SK-N-SH (cell line): ENCODE data around the gene SPATA18. TPM values are rescaled to one million over a fixed set of nuclear protein-coding genes. Genes with fewer than 3 reads are reported as not detected.

Source experiments
- CTCF ChIA-PET: fragments of 300-600, 350-600 bp; formaldehyde crosslinking; extraction: SDS; loops from one replicate; lab custom pipeline; 2021; lab: Yijun Ruan, JAX
- POLR2A ChIA-PET: fragments of 350-600 bp; sonication (Branson Sonifier 250); formaldehyde crosslinking; extraction: SDS; loops from one replicate; lab custom pipeline; 2020; ENCODE audit warnings: antibody characterized with exemption, inconsistent platforms; lab: Yijun Ruan, JAX
- DNase-seq: peaks from one replicate; pipeline ENCODE4 v3.0.0; 2012
- H2AFZ ChIP-seq: fragments of 200-600 bp; sonication (generic); 2 replicates; pipeline ENCODE4 v1.8.1; 2016; ENCODE audit warnings: antibody characterized with exemption, mild to moderate bottlenecking, low read depth
- H3F3A ChIP-seq: fragments of 200-600 bp; sonication (generic); replicated peaks from 2 replicates; pipeline ENCODE3; 2016; ENCODE audit warnings: antibody characterized with exemption, mild to moderate bottlenecking; ENCODE audit not compliant: insufficient read depth
- H3K27ac ChIP-seq, 2 experiments: fragments of 200-500 bp in 1 of 2; fragments of 200-600 bp in 1 of 2; sonication (Bioruptor generic) in 1 of 2; sonication (generic), shearing (Covaris generic) in 1 of 2; 2 replicates each; pipeline versions ENCODE4 v1.5.1 to v1.6.1; 2014 to 2016; ENCODE audit warnings: low read depth in 2 of 2, inconsistent platforms in 1 of 2, low read length in 1 of 2, mild to moderate bottlenecking in 1 of 2, mixed read lengths in 1 of 2
- H3K27me3 ChIP-seq: fragments of 200-600 bp; sonication (generic), shearing (Covaris generic); 2 replicates; pipeline ENCODE4 v1.6.1; 2016; ENCODE audit warnings: mixed run types; ENCODE audit not compliant: insufficient read depth
- H3K36me3 ChIP-seq, 2 experiments: fragments of 200-500 bp in 1 of 2; fragments of 200-600 bp in 1 of 2; sonication (Bioruptor generic) in 1 of 2; sonication (generic) in 1 of 2; replicated peaks in 1 of 2; 2 replicates each; pipeline versions ENCODE3 to v1.5.1; 2014 to 2016; ENCODE audit warnings: low read length in 1 of 2, mild to moderate bottlenecking in 1 of 2; ENCODE audit not compliant: insufficient read depth in 2 of 2, control insufficient read depth in 1 of 2
- H3K4me1 ChIP-seq, 2 experiments: fragments of 200-500 bp in 1 of 2; fragments of 200-600 bp in 1 of 2; sonication (Bioruptor generic) in 1 of 2; sonication (generic), shearing (Covaris generic) in 1 of 2; 2 replicates each; pipeline versions ENCODE4 v1.5.1 to v1.6.1; 2014 to 2016; ENCODE audit warnings: low read depth in 1 of 2, low read length in 1 of 2, mixed run types in 1 of 2; ENCODE audit not compliant: insufficient read depth in 2 of 2, control insufficient read depth in 1 of 2
- H3K4me2 ChIP-seq: fragments of 200-600 bp; sonication (generic), shearing (Covaris generic); 2 replicates; pipeline ENCODE4 v1.6.1; 2017; ENCODE audit warnings: mixed run types
- H3K4me3 ChIP-seq, 2 experiments: fragments of 200-500 bp in 1 of 2; fragments of 200-600 bp in 1 of 2; sonication (Bioruptor generic) in 1 of 2; sonication (generic), shearing (Covaris generic) in 1 of 2; 2 replicates each; pipeline versions ENCODE4 v1.5.1 to v1.8.1; 2014 to 2016; ENCODE audit warnings: low read depth in 2 of 2, inconsistent platforms in 1 of 2, low read length in 1 of 2, mild to moderate bottlenecking in 1 of 2, mixed read lengths in 1 of 2, moderate library complexity in 1 of 2
- H3K79me2 ChIP-seq: fragments of 200-600 bp; sonication (generic); 2 replicates; pipeline ENCODE4 v1.8.1; 2017; ENCODE audit warnings: mild to moderate bottlenecking; ENCODE audit not compliant: insufficient read depth
- H3K9ac ChIP-seq: fragments of 200-600 bp; sonication (generic); 2 replicates; pipeline ENCODE4 v1.6.1; 2017; ENCODE audit warnings: mixed run types
- H3K9me2 ChIP-seq: fragments of 200-600 bp; sonication (generic); 2 replicates; pipeline ENCODE4 v1.6.1; 2017; ENCODE audit warnings: mixed run types
- H3K9me3 ChIP-seq: fragments of 200-600 bp; sonication (generic); 2 replicates; pipeline ENCODE4 v1.6.1; 2017; ENCODE audit warnings: mixed run types, mild to moderate bottlenecking, moderate library complexity
- H4K20me1 ChIP-seq: fragments of 200-600 bp; sonication (generic); 2 replicates; pipeline ENCODE4 v1.6.1; 2017; ENCODE audit warnings: mild to moderate bottlenecking, mixed run types; ENCODE audit not compliant: insufficient read depth
- CHD2 ChIP-seq: fragments of 150-350 bp; IDR thresholded peaks from 2 replicates; pipeline ENCODE4 v1.6.1; 2018; ENCODE audit warnings: low read length; ENCODE audit not compliant: partially characterized antibody
- CTCF ChIP-seq: fragments of 200-600 bp; sonication (generic); IDR thresholded peaks from 2 replicates; pipeline ENCODE4 v1.6.1; 2017; ENCODE audit warnings: antibody characterized with exemption, mild to moderate bottlenecking, moderate library complexity
- EP300 ChIP-seq, 2 experiments: IDR thresholded peaks; 2 replicates each; pipeline versions ENCODE4 v1.4.0 to v1.6.1; 2012; ENCODE audit warnings: borderline replicate concordance in 1 of 2, low read depth in 1 of 2, low read length in 1 of 2
- EZH2phosphoT487 ChIP-seq: fragments of 200-600 bp; sonication (generic); IDR thresholded peaks from 2 replicates; pipeline ENCODE4 v1.6.1; 2017; ENCODE audit warnings: low read depth, mixed run types, mild to moderate bottlenecking, antibody characterized with exemption, moderate library complexity, borderline replicate concordance
- FOXM1 ChIP-seq: IDR thresholded peaks from 2 replicates; pipeline ENCODE4 v1.4.0; 2012; ENCODE audit warnings: low read depth, mild to moderate bottlenecking
- MEF2A ChIP-seq: IDR thresholded peaks from 2 replicates; pipeline ENCODE4 v1.4.0; 2012; ENCODE audit warnings: low read depth, borderline replicate concordance
- NFIC ChIP-seq: IDR thresholded peaks from 2 replicates; pipeline ENCODE4 v1.4.0; 2012; ENCODE audit warnings: borderline replicate concordance
- RAD21 ChIP-seq: IDR thresholded peaks from 2 replicates; pipeline ENCODE4 v1.6.1; 2012; ENCODE audit warnings: mild to moderate bottlenecking, low read length
- RFX5 ChIP-seq: IDR thresholded peaks from 2 replicates; pipeline ENCODE4 v1.6.1; 2012; ENCODE audit warnings: mild to moderate bottlenecking, improper control_type of control experiment, low read length
- SMC3 ChIP-seq: IDR thresholded peaks from 2 replicates; pipeline ENCODE4 v1.6.1; 2012; ENCODE audit warnings: low read depth, low read length, improper control_type of control experiment
- TAF1 ChIP-seq: IDR thresholded peaks from 2 replicates; pipeline ENCODE4 v1.6.1; 2012; ENCODE audit warnings: low read depth, mild to moderate bottlenecking, low read length, moderate library complexity, borderline replicate concordance
- YY1 ChIP-seq: IDR thresholded peaks from 2 replicates; pipeline ENCODE4 v1.4.0; 2012; ENCODE audit warnings: low read depth, mild to moderate bottlenecking
- WGBS: methylation state at CpG from one replicate; pipeline ENCODE4 v1.1.6; 2017; ENCODE audit warnings: low lambda C conversion rate; 5-methylcytosine and 5-hydroxymethylcytosine counted together
- polyA plus RNA-seq, 3 experiments: library from polyadenylated mRNA; depleted of rRNA; stranded (reverse); fragments of >200 nt; gene quantifications; 2 replicates each; pipeline ENCODE4 v1.2.3, GENCODE V29; 2012

SPATA18 gene
- polyA plus RNA-seq, 1 of the 3 experiments (the other 2 are of a cell fraction), result 1.2 TPM

- CTCF ChIA-PET, result interaction anchor here (1.4 to 2.0 kb wide), 2 partner anchors 8 to 273 kb away, joined by 6 to 7 read pairs; no protein-coding TSS in a partner anchor
- no peak for DNase-seq
- Histone ChIP-seq H4K20me1 (no peaks in the 10 kb centered on the region), H3K36me3 (no peaks in the 10 kb centered on the region), H3K4me2 (no peak overlapping the region), H3K9ac (no peak overlapping the region), H2AFZ (no peak overlapping the region), H3K4me3 (no peak overlapping the region), H3K27me3 (no peaks in the 10 kb centered on the region), H3K9me3 (no peaks in the 10 kb centered on the region), H3F3A (peaks cover 13% of the 10 kb centered on the region), H3K27ac (no peak overlapping the region), H3K9me2 (no peaks in the 10 kb centered on the region), H3K4me1 (peaks cover 0 to 9% of the 10 kb centered on the region in 2 experiments; a peak in 2 of 4 replicates), H3K79me2 (no peaks in the 10 kb centered on the region)
- POLR2A ChIA-PET, result no interaction called here
- TF ChIP-seq FOXM1, result no peak
Measured at GRCh38 chr4:52102587-52102986, 51.5 kb downstream of the SPATA18 start.

GRCh38 chr4:52103319-52103718 is 52.2 kb downstream of the SPATA18 start:
- ChIA-PET CTCF (interaction anchor here (1.4 to 2.0 kb wide), 2 partner anchors 9 to 272 kb away, joined by 6 to 7 read pairs; no protein-coding TSS in a partner anchor), POLR2A (no interaction called here)
- no peaks in the 10 kb centered on the region for H3K79me2 ChIP-seq
- no peaks in the 10 kb centered on the region for H3K9me2 ChIP-seq
- peak; percentile 15 for DNase-seq
- peaks cover 0 to 9% of the 10 kb centered on the region in 2 experiments; a peak in 2 of 4 replicates for H3K4me1 ChIP-seq
- 75% methylated on average over 1 of the region's 1 CpG for WGBS
- no peak overlapping the region for H3K4me3 ChIP-seq
- no peak overlapping the region for H2AFZ ChIP-seq
- H4K20me1 ChIP-seq, result no peaks in the 10 kb centered on the region
- no peaks in the 10 kb centered on the region for H3K9me3 ChIP-seq
- H3K9ac ChIP-seq, result no peak overlapping the region
- TF ChIP-seq EP300 (IDR thresholded peaks at IDR 0.05; ENCODE audit: borderline replicate concordance in 1 of 2, low read depth in 1 of 2, low read length in 1 of 2) (no peak), FOXM1 (no peak), RAD21 (peak; percentile 70), TAF1 (no peak), EZH2phosphoT487 (no peak), NFIC (no peak), SMC3 (peak; percentile 39), YY1 (no peak), MEF2A (no peak), CHD2 (no peak), RFX5 (no peak), CTCF (peak; percentile 46)
- no peaks in the 10 kb centered on the region for H3K36me3 ChIP-seq
- no peak overlapping the region for H3K4me2 ChIP-seq
- H3K27ac ChIP-seq, result no peak overlapping the region; a peak in 1 of 4 replicates
- H3F3A ChIP-seq, result peaks cover 13% of the 10 kb centered on the region
- no peaks in the 10 kb centered on the region for H3K27me3 ChIP-seq
